RWPE2 (cell line): ENCODE results near the gene CSRP2.

Source experiments
- ATAC-seq: fragments of 200-7000 bp; cut with Tn5 transposase; 3 replicates; pipeline ENCODE4 v1.9.1; 2021; ENCODE audit warnings: low read depth
- DNase-seq: peaks from one replicate; pipeline ENCODE4 v3.0.0-alpha.2; 2020; ENCODE audit warnings: low spot score
- H3K27ac ChIP-seq: fragments of 450-650 bp; 2 replicates; pipeline ENCODE4 v1.5.1; 2017; ENCODE audit warnings: mild to moderate bottlenecking; ENCODE audit not compliant: poor library complexity, severe bottlenecking
- H3K27me3 ChIP-seq: fragments of 250-450 bp; sonication (Bioruptor Pico); 2 replicates; pipeline ENCODE4 v1.5.1; 2021; ENCODE audit warnings: mild to moderate bottlenecking, moderate library complexity; ENCODE audit not compliant: insufficient read depth, poor library complexity, severe bottlenecking
- H3K36me3 ChIP-seq: fragments of 250-450 bp; sonication (Bioruptor Pico); 2 replicates; pipeline ENCODE4 v1.5.1; 2020; ENCODE audit warnings: low read depth, mild to moderate bottlenecking, moderate library complexity
- H3K4me1 ChIP-seq: fragments of 250-450 bp; sonication (Bioruptor Pico); 2 replicates; pipeline ENCODE4 v1.5.1; 2021; ENCODE audit warnings: mild to moderate bottlenecking, moderate library complexity; ENCODE audit not compliant: insufficient read depth, poor library complexity, severe bottlenecking
- H3K4me3 ChIP-seq: fragments of 250-450 bp; sonication (Bioruptor Pico); 2 replicates; pipeline ENCODE4 v1.5.1; 2021; ENCODE audit warnings: mild to moderate bottlenecking, moderate library complexity; ENCODE audit not compliant: severe bottlenecking
- H3K9me3 ChIP-seq: fragments of 250-450 bp; sonication (Bioruptor Pico); 2 replicates; pipeline ENCODE4 v1.5.1; 2021; ENCODE audit warnings: mild to moderate bottlenecking, moderate library complexity; ENCODE audit not compliant: severe bottlenecking
- TF ChIP-seq, protein P1 (sequence below): fragments of 450-650 bp; IDR thresholded peaks from one replicate; pipeline ENCODE4 v1.5.1; 2017; ENCODE audit warnings: mild to moderate bottlenecking, moderate library complexity; ENCODE audit not compliant: poor library complexity, severe bottlenecking

CSRP2 gene

DNA sequence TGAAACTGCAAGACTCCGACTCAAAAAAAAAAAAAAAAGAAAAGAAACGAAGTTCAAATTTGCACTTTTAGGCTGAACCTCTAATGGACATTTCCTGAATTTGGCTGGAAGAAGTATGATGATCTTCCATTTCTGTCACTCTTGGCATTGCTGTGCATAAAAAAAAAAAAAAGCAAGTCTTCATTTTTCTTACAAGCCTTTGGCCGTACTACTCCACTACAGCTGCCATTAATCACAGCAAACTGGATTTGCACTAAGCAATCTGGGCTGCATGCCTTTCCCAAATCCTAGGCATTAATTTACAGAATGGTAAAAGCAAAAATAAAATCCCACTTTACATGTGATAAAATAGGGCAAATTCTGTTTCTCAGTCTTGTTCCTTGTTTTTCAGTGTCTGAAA, 7.1 kb downstream of the CSRP2 start:
- no peak overlapping the region for H3K4me3 ChIP-seq
- H3K27ac ChIP-seq = no peak overlapping the region
- TF ChIP-seq, protein P1, sequence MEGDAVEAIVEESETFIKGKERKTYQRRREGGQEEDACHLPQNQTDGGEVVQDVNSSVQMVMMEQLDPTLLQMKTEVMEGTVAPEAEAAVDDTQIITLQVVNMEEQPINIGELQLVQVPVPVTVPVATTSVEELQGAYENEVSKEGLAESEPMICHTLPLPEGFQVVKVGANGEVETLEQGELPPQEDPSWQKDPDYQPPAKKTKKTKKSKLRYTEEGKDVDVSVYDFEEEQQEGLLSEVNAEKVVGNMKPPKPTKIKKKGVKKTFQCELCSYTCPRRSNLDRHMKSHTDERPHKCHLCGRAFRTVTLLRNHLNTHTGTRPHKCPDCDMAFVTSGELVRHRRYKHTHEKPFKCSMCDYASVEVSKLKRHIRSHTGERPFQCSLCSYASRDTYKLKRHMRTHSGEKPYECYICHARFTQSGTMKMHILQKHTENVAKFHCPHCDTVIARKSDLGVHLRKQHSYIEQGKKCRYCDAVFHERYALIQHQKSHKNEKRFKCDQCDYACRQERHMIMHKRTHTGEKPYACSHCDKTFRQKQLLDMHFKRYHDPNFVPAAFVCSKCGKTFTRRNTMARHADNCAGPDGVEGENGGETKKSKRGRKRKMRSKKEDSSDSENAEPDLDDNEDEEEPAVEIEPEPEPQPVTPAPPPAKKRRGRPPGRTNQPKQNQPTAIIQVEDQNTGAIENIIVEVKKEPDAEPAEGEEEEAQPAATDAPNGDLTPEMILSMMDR = no peak
- H3K9me3 ChIP-seq = no peaks in the 10 kb centered on the region
- DNase-seq = no peak
- peaks cover 4% of the 10 kb centered on the region for H3K4me1 ChIP-seq
- ATAC-seq = no peak
- H3K36me3 ChIP-seq = no peaks in the 10 kb centered on the region
- no peaks in the 10 kb centered on the region for H3K27me3 ChIP-seq

DNA sequence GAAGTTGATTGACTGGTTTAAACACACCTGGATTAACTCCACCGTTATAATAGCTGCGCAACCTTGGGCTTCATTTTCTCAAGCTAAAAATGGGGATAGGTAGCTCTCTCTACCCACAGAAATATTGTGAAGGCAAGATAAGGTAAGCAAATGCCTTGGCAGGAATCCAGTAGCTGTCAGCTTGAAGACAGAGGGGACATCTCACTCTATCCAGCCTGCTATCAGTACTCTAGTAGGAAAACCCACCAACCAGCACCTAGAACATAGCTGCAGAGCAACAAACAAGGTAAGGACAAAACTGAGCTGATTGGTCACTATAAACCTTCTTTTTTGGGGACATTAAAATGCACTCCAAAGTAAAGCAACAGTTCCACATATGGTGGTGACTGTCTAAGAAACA, 7.7 kb downstream of the CSRP2 start:
- Histone ChIP-seq H3K36me3 (no peaks in the 10 kb centered on the region), H3K27ac (no peak overlapping the region), H3K9me3 (no peaks in the 10 kb centered on the region), H3K4me1 (no peaks in the 10 kb centered on the region), H3K27me3 (no peaks in the 10 kb centered on the region), H3K4me3 (no peak overlapping the region)
- DNase-seq (no peak), ATAC-seq (no peak)
- TF ChIP-seq, protein P1 = no peak

DNA sequence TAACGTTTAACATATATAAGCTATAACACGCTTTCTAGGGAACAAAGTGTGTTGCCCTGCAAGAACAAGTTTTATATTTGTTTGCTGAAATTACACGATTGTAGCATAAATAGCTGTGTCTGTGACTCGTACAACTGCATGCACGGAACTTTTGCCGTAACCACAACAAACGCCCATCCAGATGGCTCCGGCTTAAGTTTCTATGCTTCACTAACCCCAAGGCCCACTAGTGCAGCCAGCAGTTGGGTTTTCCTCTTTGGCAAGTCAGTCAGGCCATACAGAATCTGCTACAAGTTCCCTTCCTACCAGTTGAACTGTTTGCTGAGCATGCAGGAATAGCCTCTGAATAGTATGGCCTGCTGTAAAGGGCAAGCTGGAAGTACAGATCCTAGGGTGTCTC, 12.1 kb downstream of the CSRP2 start:
- H3K4me3 ChIP-seq = no peak overlapping the region
- H3K27ac ChIP-seq = no peak overlapping the region
- ATAC-seq (no peak), DNase-seq (no peak)
- H3K27me3 ChIP-seq = no peaks in the 10 kb centered on the region
- H3K36me3 ChIP-seq = peaks cover 4% of the 10 kb centered on the region; the same call in 1 of the 2 replicates
- TF ChIP-seq, protein P1 = no peak
- no peaks in the 10 kb centered on the region for H3K4me1 ChIP-seq
- no peaks in the 10 kb centered on the region for H3K9me3 ChIP-seq

DNA sequence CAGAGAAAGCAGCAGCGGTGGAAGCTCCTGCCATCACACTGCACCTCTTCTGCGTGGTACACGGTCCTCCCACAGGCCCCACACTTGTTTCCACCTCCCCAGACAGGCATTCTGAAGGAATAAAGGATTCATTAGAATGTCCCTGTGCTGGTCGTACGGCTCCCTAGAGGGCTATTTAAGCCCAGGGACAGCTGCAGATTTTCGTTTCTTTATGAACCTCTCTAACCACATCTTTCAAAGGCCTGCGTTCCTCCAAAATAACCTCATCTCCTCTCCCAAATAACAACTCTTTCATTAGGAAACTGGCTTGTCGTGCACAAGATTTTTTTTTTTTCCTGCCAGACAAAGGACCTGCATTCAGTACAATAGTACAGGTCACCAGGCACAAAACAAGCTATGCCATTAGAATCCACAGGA, 12.7 kb downstream of the CSRP2 start:
- no peak for ATAC-seq
- no peaks in the 10 kb centered on the region for H3K9me3 ChIP-seq
- no peaks in the 10 kb centered on the region for H3K4me1 ChIP-seq
- DNase-seq = no peak
- H3K4me3 ChIP-seq = no peak overlapping the region
- H3K27me3 ChIP-seq = no peaks in the 10 kb centered on the region
- peaks cover 6% of the 10 kb centered on the region; the same call in 1 of the 2 replicates for H3K36me3 ChIP-seq
- TF ChIP-seq, protein P1 = no peak
- H3K27ac ChIP-seq = no peak overlapping the region

DNA sequence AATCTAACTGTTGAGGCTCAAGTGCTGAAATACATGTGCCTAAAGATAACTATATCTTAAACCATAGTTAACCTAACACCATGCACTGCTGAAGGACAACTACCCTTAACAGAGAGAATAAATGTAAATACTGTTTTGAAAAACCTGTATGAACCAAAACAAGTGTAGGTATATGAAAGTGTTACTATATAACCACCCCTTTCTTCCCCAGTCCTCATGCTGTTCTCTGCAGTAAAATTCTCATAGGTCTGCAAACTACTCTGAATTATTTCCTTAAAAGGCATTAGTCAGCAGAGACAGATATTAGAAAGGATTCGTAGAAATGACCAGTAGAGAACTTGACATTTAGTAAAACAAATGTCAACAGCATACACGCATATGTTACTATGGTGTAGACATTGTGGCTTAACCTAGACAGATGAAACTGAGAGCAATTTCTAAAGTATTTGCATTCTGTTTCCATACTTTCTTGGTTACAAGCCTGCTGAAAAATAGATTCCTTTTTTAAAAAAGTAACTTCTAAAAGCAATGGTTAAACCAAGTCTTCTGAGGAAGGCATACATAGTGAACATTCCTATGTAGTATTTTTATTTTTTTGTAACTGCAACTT, 13.9 kb downstream of the CSRP2 start:
- TF ChIP-seq, protein P1 = no peak
- no peaks in the 10 kb centered on the region for H3K4me1 ChIP-seq
- H3K27ac ChIP-seq = no peak overlapping the region
- DNase-seq (no peak), ATAC-seq (no peak)
- H3K36me3 ChIP-seq = peaks cover 11% of the 10 kb centered on the region; the same call in 1 of the 2 replicates
- no peaks in the 10 kb centered on the region for H3K27me3 ChIP-seq
- H3K9me3 ChIP-seq = no peaks in the 10 kb centered on the region
- H3K4me3 ChIP-seq = no peak overlapping the region
